Measurements from ENCODE around the gene FOXP1. TPM values are rescaled to one million over a fixed set of nuclear protein-coding genes. Genes with fewer than 3 reads are reported as not detected.

Gene FOXP1
- total RNA-seq, 2 experiments from 2014 or later = 493 to 508 TPM

GRCh38 chr3:71208211-71209095 lies 375.1 kb downstream of the FOXP1 start:
- H3K27me3 Mint-ChIP-seq = no peaks in the 10 kb centered on the region
- Histone ChIP-seq H3K9me3 (ENCODE audit: control insufficient read depth in 1 of 2, insufficient read depth in 1 of 2, low read length in 2 of 2) (no peaks in the 10 kb centered on the region), H3K4me1 (ENCODE audit: insufficient read depth, low read length) (peaks cover 9% of the 10 kb centered on the region), H3K4me3 (ENCODE audit: low read length) (no peak overlapping the region), H3K27ac (ENCODE audit: low read depth in 1 of 2, low read length in 2 of 2) (no peak overlapping the region), H3K36me3 (ENCODE audit: insufficient read depth, low read length) (no peaks in the 10 kb centered on the region), H3K27me3 (ENCODE audit: control insufficient read depth in 1 of 2, insufficient read depth in 2 of 2, low read length in 2 of 2) (no peaks in the 10 kb centered on the region)
- peak overlapping the region; percentile 74 for H3K27ac Mint-ChIP-seq
- ChIA-PET CTCF (no interaction called here), POLR2A (no interaction called here)
- peaks cover 21% of the 10 kb centered on the region for H3K36me3 Mint-ChIP-seq (ENCODE audit: low read depth)
- intact Hi-C loops (cut with DNase I, micrococcal nuclease) = no loop called here
- H3K9me3 Mint-ChIP-seq = no peaks in the 10 kb centered on the region
- peaks cover 91% of the 10 kb centered on the region for H3K4me1 Mint-ChIP-seq (ENCODE audit: low read depth)
- no peak for ATAC-seq (ENCODE audit: poor library complexity)
- TF ChIP-seq CTCF (IDR thresholded peaks at IDR 0.05) = no peak
- H3K4me3 Mint-ChIP-seq = no peak overlapping the region
- no peak for DNase-seq

DNA sequence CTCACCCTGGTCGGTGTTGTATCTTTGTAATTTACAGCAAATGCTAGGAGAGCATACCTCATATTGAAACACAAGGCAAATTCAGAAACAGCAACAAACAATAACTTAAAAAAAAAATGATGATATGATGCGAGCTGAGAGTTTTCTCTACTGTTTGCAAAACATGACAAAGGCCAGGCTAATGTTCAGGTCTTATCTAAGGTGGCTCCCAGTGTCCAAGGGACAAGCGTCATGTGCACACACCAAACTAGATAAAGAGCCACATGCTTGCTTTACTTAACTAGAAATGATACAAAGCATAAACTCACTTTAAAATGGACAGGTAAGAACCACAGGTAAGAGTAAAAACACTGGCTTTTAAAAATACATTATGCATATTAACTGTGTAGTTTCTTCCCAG lies 375.9 kb downstream of the FOXP1 start:
- no peaks in the 10 kb centered on the region for H3K9me3 ChIP-seq (ENCODE audit: control insufficient read depth in 1 of 2, insufficient read depth in 1 of 2, low read length in 2 of 2)
- no peaks in the 10 kb centered on the region for H3K27me3 Mint-ChIP-seq
- H3K4me1 ChIP-seq (ENCODE audit: insufficient read depth, low read length) = peaks cover 9% of the 10 kb centered on the region
- ATAC-seq (ENCODE audit: poor library complexity) (no peak), DNase-seq (no peak)
- no peaks in the 10 kb centered on the region for H3K27me3 ChIP-seq (ENCODE audit: control insufficient read depth in 1 of 2, insufficient read depth in 2 of 2, low read length in 2 of 2)
- intact Hi-C loops (cut with DNase I, micrococcal nuclease) = no loop called here
- ChIA-PET CTCF (no interaction called here), POLR2A (no interaction called here)
- H3K4me1 Mint-ChIP-seq (ENCODE audit: low read depth) = peaks cover 92% of the 10 kb centered on the region
- H3K9me3 Mint-ChIP-seq = no peaks in the 10 kb centered on the region
- H3K4me3 Mint-ChIP-seq = no peak overlapping the region
- H3K27ac Mint-ChIP-seq = peak overlapping the region; percentile 74
- no peaks in the 10 kb centered on the region for H3K36me3 ChIP-seq (ENCODE audit: insufficient read depth, low read length)
- H3K27ac ChIP-seq (ENCODE audit: low read depth in 1 of 2, low read length in 2 of 2) = no peak overlapping the region
- H3K4me3 ChIP-seq (ENCODE audit: low read length) = no peak overlapping the region
- no peak for TF ChIP-seq CTCF (IDR thresholded peaks at IDR 0.05)
- peaks cover 22% of the 10 kb centered on the region for H3K36me3 Mint-ChIP-seq (ENCODE audit: low read depth)

DNA sequence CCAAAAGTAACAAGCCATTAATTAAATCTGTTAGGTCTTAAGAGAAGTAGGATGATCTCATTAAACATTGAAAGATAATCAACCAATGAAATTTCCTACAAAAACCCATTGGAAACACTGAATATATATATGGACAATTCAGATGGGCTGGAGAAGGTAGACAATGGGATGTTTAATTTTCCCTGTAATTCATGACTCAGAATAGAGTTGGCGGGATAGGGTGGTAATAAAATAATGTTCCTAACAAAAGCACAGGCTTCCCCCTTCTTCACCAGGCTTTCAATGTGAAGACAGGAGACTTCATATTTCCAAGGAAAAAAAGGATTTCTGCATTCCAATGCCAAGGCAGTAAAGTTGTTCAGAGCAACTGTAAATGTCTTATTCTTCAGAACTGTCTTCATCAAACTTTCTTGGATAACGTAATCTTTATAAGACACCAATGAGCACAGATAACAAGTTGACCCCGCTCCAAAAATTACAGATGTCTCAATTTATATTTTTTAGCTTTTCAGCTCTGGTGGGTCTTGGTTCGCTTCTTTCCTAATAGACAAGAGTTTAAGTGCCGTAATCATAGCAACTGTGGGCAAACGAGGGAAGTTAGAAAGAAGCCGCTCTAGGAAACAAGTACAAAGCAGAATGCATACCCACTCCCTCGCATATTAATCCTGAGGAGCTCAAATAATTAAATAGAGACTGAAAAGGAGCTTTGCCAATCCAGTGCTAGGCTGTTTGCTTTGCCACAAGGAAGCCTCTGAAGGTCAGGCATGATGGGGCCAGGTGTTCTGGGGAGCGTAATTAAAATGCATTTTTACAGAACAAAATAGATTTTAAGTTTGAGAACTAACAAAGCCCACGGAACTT lies 377.0 kb downstream of the FOXP1 start:
- intact Hi-C loops (cut with DNase I, micrococcal nuclease) = no loop called here
- H3K27ac Mint-ChIP-seq = peak overlapping the region; percentile 74
- Histone ChIP-seq H3K27me3 (ENCODE audit: control insufficient read depth in 1 of 2, insufficient read depth in 2 of 2, low read length in 2 of 2) (no peaks in the 10 kb centered on the region), H3K4me1 (ENCODE audit: insufficient read depth, low read length) (peaks cover 9% of the 10 kb centered on the region), H3K4me3 (ENCODE audit: low read length) (no peak overlapping the region), H3K27ac (ENCODE audit: low read depth in 1 of 2, low read length in 2 of 2) (no peak overlapping the region), H3K9me3 (ENCODE audit: control insufficient read depth in 1 of 2, insufficient read depth in 1 of 2, low read length in 2 of 2) (no peaks in the 10 kb centered on the region), H3K36me3 (ENCODE audit: insufficient read depth, low read length) (no peaks in the 10 kb centered on the region)
- no peak for TF ChIP-seq CTCF (IDR thresholded peaks at IDR 0.05)
- CTCF ChIA-PET = no interaction called here
- peaks cover 92% of the 10 kb centered on the region for H3K4me1 Mint-ChIP-seq (ENCODE audit: low read depth)
- H3K4me3 Mint-ChIP-seq = no peak overlapping the region
- no peaks in the 10 kb centered on the region for H3K9me3 Mint-ChIP-seq
- DNase-seq (no peak), ATAC-seq (ENCODE audit: poor library complexity) (no peak)
- POLR2A ChIA-PET = interaction anchor here (0.7 to 1.0 kb wide), 2 partner anchors 24 to 146 kb away, joined by 3 read pairs; no protein-coding TSS in a partner anchor
- peaks cover 22% of the 10 kb centered on the region for H3K36me3 Mint-ChIP-seq (ENCODE audit: low read depth)
- H3K27me3 Mint-ChIP-seq = no peaks in the 10 kb centered on the region
